ENCODE results near the gene SIPA1L2.

- no peak for TF ChIP-seq NFIC (IDR thresholded peaks at IDR 0.05)
- no peak for TF ChIP-seq ZBTB7A (IDR thresholded peaks at IDR 0.05; ENCODE audit: low read depth)
- no peak for TF ChIP-seq TAF1 (IDR thresholded peaks at IDR 0.05; ENCODE audit: low read depth)
- TF ChIP-seq USF1 (IDR thresholded peaks at IDR 0.05): no peak
- TF ChIP-seq TCF12 (IDR thresholded peaks at IDR 0.05; ENCODE audit: low read depth): no peak
- TF ChIP-seq EP300 (IDR thresholded peaks at IDR 0.05; ENCODE audit: borderline replicate concordance): no peak
- no peak for TF ChIP-seq FOXM1 (IDR thresholded peaks at IDR 0.05; ENCODE audit: borderline replicate concordance, low read depth)
Observed at GRCh38 chr1:232648316-232648715, 18.4 kb upstream of the SIPA1L2 start.
